PC-3 (cell line): ENCODE measurements around the gene POSTN. TPM values are rescaled to one million over a fixed set of nuclear protein-coding genes. Genes with fewer than 3 reads are reported as not detected.
"Not testable (repeated sequence)": the region's sequence is repeated elsewhere in the genome, so short reads cannot be mapped to it uniquely, and the experiment has no call there.

Experiments used
- ATAC-seq: fragments of 200-7000 bp; cut with Tn5 transposase; 2 replicates; pipeline ENCODE4 v1.9.1; 2020; ENCODE audit warnings: mild to moderate bottlenecking, moderate library complexity
- BruUV-seq: library from RNA; stranded (reverse); fragments of 400-500 nt; replicated peaks from 2 replicates; lab custom pipeline; 2021; lab: Mats Ljungman, UMichigan
- CTCF ChIA-PET: fragments of 300-600 bp; sonication (Branson Sonifier 250); formaldehyde crosslinking; loops from one replicate; lab custom pipeline; 2022; ENCODE audit warnings: antibody characterized with exemption; lab: Charles Lee
- POLR2A ChIA-PET: fragments of 300-600 bp; sonication (Branson Sonifier 250); formaldehyde crosslinking; loops from one replicate; lab custom pipeline; 2022; ENCODE audit warnings: antibody characterized with exemption; ENCODE audit not compliant: unreplicated experiment; lab: Charles Lee
- DNase-seq: peaks from one replicate; pipeline ENCODE4 v3.0.0-alpha.2; 2015
- H2AFZ ChIP-seq: fragments of 300-600 bp; sonication (generic); 2 replicates; pipeline ENCODE4 v1.6.0; 2016; ENCODE audit warnings: antibody characterized with exemption, low read length
- H3F3A ChIP-seq: fragments of 300-600 bp; sonication (generic); one replicate; pipeline ENCODE4 v1.6.0; 2017; ENCODE audit warnings: antibody characterized with exemption, low read length, control low read depth, mild to moderate bottlenecking; ENCODE audit not compliant: unreplicated experiment
- H3K27ac ChIP-seq: fragments of 300-600 bp; sonication (generic); 2 replicates; pipeline ENCODE4 v1.5.1; 2016; ENCODE audit warnings: mild to moderate bottlenecking, low read length
- H3K27me3 ChIP-seq: fragments of 300-600 bp; sonication (generic); 2 replicates; pipeline ENCODE4 v1.6.1; 2016; ENCODE audit warnings: low read length, mixed read lengths
- H3K36me3 ChIP-seq: fragments of 300-600 bp; sonication (generic); 2 replicates; pipeline ENCODE4 v1.6.1; 2016; ENCODE audit warnings: low read depth, mixed run types, low read length, mixed read lengths
- H3K4me1 ChIP-seq: fragments of 300-600 bp; sonication (generic); 2 replicates; pipeline ENCODE4 v1.5.1; 2016; ENCODE audit warnings: low read length; ENCODE audit not compliant: insufficient read depth
- H3K4me2 ChIP-seq: fragments of 300-600 bp; sonication (generic); 2 replicates; pipeline ENCODE4 v1.6.0; 2016; ENCODE audit warnings: low read length
- H3K4me3 ChIP-seq: fragments of 300-600 bp; sonication (generic); 2 replicates; pipeline ENCODE4 v1.5.1; 2016; ENCODE audit warnings: mild to moderate bottlenecking, low read length, mixed read lengths
- H3K79me2 ChIP-seq: fragments of 300-600 bp; sonication (generic); 2 replicates; pipeline ENCODE4 v1.6.1; 2017; ENCODE audit warnings: low read length, mixed read lengths
- H3K9ac ChIP-seq: fragments of 300-600 bp; sonication (generic); 2 replicates; pipeline ENCODE4 v1.6.0; 2016; ENCODE audit warnings: mild to moderate bottlenecking, low read length
- H3K9me2 ChIP-seq: fragments of 300-600 bp; sonication (generic); replicated peaks from 2 replicates; pipeline ENCODE4 v1.6.1; 2016; ENCODE audit warnings: mixed run types, low read length, mixed read lengths
- H3K9me3 ChIP-seq: fragments of 300-600 bp; sonication (generic); 2 replicates; pipeline ENCODE4 v1.6.1; 2016; ENCODE audit warnings: low read length, mixed read lengths
- H4K20me1 ChIP-seq: fragments of 300-600 bp; sonication (generic); 2 replicates; pipeline ENCODE4 v1.6.1; 2016; ENCODE audit warnings: low read length, mixed read lengths
- CTCF ChIP-seq: fragments of 300-600 bp; sonication (generic); conservative IDR thresholded peaks from 2 replicates; pipeline ENCODE4 v1.5.1; 2017; ENCODE audit warnings: antibody characterized with exemption, low read depth, mild to moderate bottlenecking, low read length
- EZH2 ChIP-seq: fragments of 300-600 bp; sonication (generic); IDR thresholded peaks from one replicate; pipeline ENCODE4 v1.6.1; 2017; ENCODE audit warnings: antibody characterized with exemption, mild to moderate bottlenecking, low read length; ENCODE audit not compliant: unreplicated experiment
- EZH2phosphoT487 ChIP-seq: fragments of 300-600 bp; sonication (generic); IDR thresholded peaks from 2 replicates; pipeline ENCODE4 v1.6.1; 2018; ENCODE audit warnings: mild to moderate bottlenecking, antibody characterized with exemption, low read length, borderline replicate concordance
- intact Hi-C: fragments of 100-400 bp; cut with micrococcal nuclease; formaldehyde crosslinking; loops from 2 replicates; pipeline ENCODE4 v1.9.0; 2023
- total RNA-seq: library from RNA; depleted of rRNA; stranded (reverse); fragments of >200 nt; gene quantifications from 2 replicates; pipeline ENCODE4 v1.2.3, GENCODE V29; 2014

Gene POSTN
- total RNA-seq, 1 experiment from 2014 or later, result not detected

- CTCF ChIA-PET, result no interaction called here
Measured at GRCh38 chr13:37596805-37597204, 1.8 kb downstream of the POSTN start.

GRCh38 chr13:37595162-37595561 lies 3.4 kb downstream of the POSTN start:
- no peak for DNase-seq
- TF ChIP-seq EZH2phosphoT487 (no peak), EZH2 (no peak), CTCF (no peak)
- Histone ChIP-seq H3K4me2 (no peak overlapping the region), H4K20me1 (no peaks in the 10 kb centered on the region), H3F3A (no peaks in the 10 kb centered on the region), H3K27ac (no peak overlapping the region), H3K4me1 (no peaks in the 10 kb centered on the region), H3K4me3 (no peak overlapping the region), H3K36me3 (no peaks in the 10 kb centered on the region), H3K27me3 (peaks cover 30% of the 10 kb centered on the region), H3K9ac (no peak overlapping the region), H2AFZ (no peak overlapping the region), H3K9me3 (no peaks in the 10 kb centered on the region), H3K79me2 (no peaks in the 10 kb centered on the region), H3K9me2 (no peaks in the 10 kb centered on the region)
- CTCF ChIA-PET, result interaction anchor here (0.7 kb wide), 1 partner anchor 34 kb away, joined by 3 read pairs; no protein-coding TSS in a partner anchor
- ATAC-seq, result no peak
- no TSS peak for BruUV-seq
- intact Hi-C loops, result no loop called here
- POLR2A ChIA-PET, result no interaction called here

More at GRCh38 chr13:37596805-37597204, 1.8 kb downstream of the POSTN start:
- DNase-seq (no peak), ATAC-seq (no peak)
- no peaks in the 10 kb centered on the region for H3K36me3 ChIP-seq
- H3K9me3 ChIP-seq, result no peaks in the 10 kb centered on the region
- H3K4me2 ChIP-seq, result no peak overlapping the region
- no peaks in the 10 kb centered on the region for H3K4me1 ChIP-seq
- H3K9ac ChIP-seq, result no peak overlapping the region
- no TSS peak for BruUV-seq
- no peak overlapping the region for H3K27ac ChIP-seq
- no peaks in the 10 kb centered on the region for H3K9me2 ChIP-seq
- POLR2A ChIA-PET, result no interaction called here
- no peak overlapping the region for H2AFZ ChIP-seq
- no peaks in the 10 kb centered on the region for H4K20me1 ChIP-seq
- intact Hi-C loops, result no loop called here
- H3K79me2 ChIP-seq, result no peaks in the 10 kb centered on the region
- no peaks in the 10 kb centered on the region for H3F3A ChIP-seq
- TF ChIP-seq EZH2phosphoT487, result no peak
- TF ChIP-seq CTCF, result no peak
- no peak for TF ChIP-seq EZH2
- H3K27me3 ChIP-seq, result peaks cover 36% of the 10 kb centered on the region
- H3K4me3 ChIP-seq, result no peak overlapping the region

GRCh38 chr13:37594550-37594949 lies 4.0 kb downstream of the POSTN start:
- no peak overlapping the region for H3K9ac ChIP-seq

GRCh38 chr13:37589381-37589780 lies 9.2 kb downstream of the POSTN start:
- H3F3A ChIP-seq, POLR2A ChIA-PET, H3K9me2 ChIP-seq, H3K9me3 ChIP-seq, intact Hi-C loops, H3K4me2 ChIP-seq, H3K4me3 ChIP-seq, ATAC-seq, BruUV-seq, H3K36me3 ChIP-seq, CTCF ChIA-PET, H4K20me1 ChIP-seq, DNase-seq, H3K4me1 ChIP-seq, H3K27ac ChIP-seq, H3K79me2 ChIP-seq, H3K27me3 ChIP-seq, H3K9ac ChIP-seq, H2AFZ ChIP-seq: not testable (repeated sequence)

More at GRCh38 chr13:37594550-37594949, 4.0 kb downstream of the POSTN start:
- Histone ChIP-seq H3K79me2 (no peaks in the 10 kb centered on the region), H3K27ac (no peak overlapping the region), H2AFZ (no peak overlapping the region), H3K27me3 (peaks cover 28% of the 10 kb centered on the region), H3K9me3 (no peaks in the 10 kb centered on the region), H3K4me3 (no peak overlapping the region), H3K9me2 (no peaks in the 10 kb centered on the region), H3K36me3 (no peaks in the 10 kb centered on the region), H3K4me2 (no peak overlapping the region), H4K20me1 (no peaks in the 10 kb centered on the region), H3K4me1 (no peaks in the 10 kb centered on the region), H3F3A (no peaks in the 10 kb centered on the region)
- DNase-seq (no peak), ATAC-seq (no peak)
- TF ChIP-seq EZH2, result no peak
- TF ChIP-seq EZH2phosphoT487, result no peak
- no peak for TF ChIP-seq CTCF
- BruUV-seq, result no TSS peak
- intact Hi-C loops, result no loop called here
- ChIA-PET CTCF (interaction anchor here (0.7 kb wide), 1 partner anchor 34 kb away, joined by 3 read pairs; no protein-coding TSS in a partner anchor), POLR2A (interaction anchor here (0.6 kb wide), 1 partner anchor 124 kb away, joined by 4 read pairs; no protein-coding TSS in a partner anchor)
